Measurements from ENCODE around the gene FUCA2. TPM values are rescaled to one million over a fixed set of nuclear protein-coding genes. Genes with fewer than 3 reads are reported as not detected.

Gene FUCA2
- total and polyA plus RNA-seq, 2 of the 8 experiments (the other 6 are each of a cell fraction or from before 2014, with no cell fraction given) = 24.2 to 47.2 TPM

Small RNA genes lying within 50 kb of the gene (small RNA-seq; reads per million reads assigned to genes)
- gene RNA5SP221 (ENCODE audit: insufficient read depth) = 0.51 reads per million

Other genes with a start within 250 kb of the FUCA2 start
- gene ADAT2, start 61.0 kb downstream of the FUCA2 start, total RNA-seq (2021; fragmentation: NEBNext Ultra II Directional; extraction: Animal tissue kit (Norgen Biotek cat#: 25700)) = 11.3 and 11.8 TPM in 2 replicates
- gene ADAT2, start 61.0 kb downstream of the FUCA2 start, polyA plus RNA-seq (2011; rRNA removed) = 3.5 and 4.3 TPM in 2 replicates
- gene PEX3, start 60.9 kb downstream of the FUCA2 start, total RNA-seq (2021; fragmentation: NEBNext Ultra II Directional; extraction: Animal tissue kit (Norgen Biotek cat#: 25700)) = 14.4 and 16.8 TPM in 2 replicates
- gene PEX3, start 60.9 kb downstream of the FUCA2 start, polyA plus RNA-seq (2011; rRNA removed) = 5.2 and 8.0 TPM in 2 replicates
- gene PHACTR2, start 166.2 kb upstream of the FUCA2 start, total RNA-seq (2021; fragmentation: NEBNext Ultra II Directional; extraction: Animal tissue kit (Norgen Biotek cat#: 25700)) = 131 and 136 TPM in 2 replicates
- gene PHACTR2, start 166.2 kb upstream of the FUCA2 start, polyA plus RNA-seq (2011; rRNA removed) = 12.3 and 16.9 TPM in 2 replicates

All from H1 (cell line).